Endothelial cell of umbilical vein (primary cell): ENCODE results near the gene LHPP. TPM values are rescaled to one million over a fixed set of nuclear protein-coding genes. Genes with fewer than 3 reads are reported as not detected.

Experiments used
- BruUV-seq: library from RNA; stranded (reverse); fragments of 400-500 nt; replicated peaks from 2 replicates; lab custom pipeline; 2021; lab: Mats Ljungman, UMichigan
- CTCF ChIA-PET: fragments of 300-600, 350-600 bp; sonication (Branson Sonifier 250); formaldehyde crosslinking; loops from one replicate; lab custom pipeline; 2021; ENCODE audit warnings: antibody characterized with exemption, inconsistent platforms; lab: Charles Lee
- POLR2A ChIA-PET: fragments of 300-600, 350-600 bp; sonication (Branson Sonifier 250); formaldehyde crosslinking; loops from one replicate; lab custom pipeline; 2021; ENCODE audit warnings: antibody characterized with exemption, inconsistent platforms; lab: Charles Lee
- DNase-seq: peaks from one replicate; pipeline ENCODE4 v3.0.0-alpha.2; 2011; ENCODE audit warnings: low read depth, low spot score
- FAIRE-seq: peaks from 2 replicates; lab custom pipeline; 2011; peaks lifted over from hg19 to GRCh38; lab: Jason Lieb, UNC
- H2AFZ ChIP-seq: 2 replicates; pipeline ENCODE4 v1.6.0; 2012; ENCODE audit warnings: low read depth, low read length, control low read depth, inconsistent platforms
- H3K27ac ChIP-seq: 2 replicates; pipeline ENCODE4 v1.5.1; 2011; ENCODE audit warnings: low read depth, mild to moderate bottlenecking, control low read depth, low read length, moderate library complexity; ENCODE audit not compliant: insufficient read depth
- H3K27me3 ChIP-seq, 2 experiments: 2 replicates each; pipeline versions ENCODE4 v1.6.0 to v1.6.1; 2011; ENCODE audit warnings: low read length in 2 of 2, mixed read lengths in 1 of 2; ENCODE audit not compliant: control insufficient read depth in 2 of 2, insufficient read depth in 2 of 2
- H3K36me3 ChIP-seq, 2 experiments: 2 replicates in 1 of 2; 3 replicates in 1 of 2; pipeline ENCODE4 v1.5.1; 2011; ENCODE audit warnings: low read length in 2 of 2, mild to moderate bottlenecking in 1 of 2, moderate library complexity in 1 of 2; ENCODE audit not compliant: control insufficient read depth in 2 of 2, insufficient read depth in 2 of 2; ENCODE audit errors: extremely low read depth in 1 of 2
- H3K4me1 ChIP-seq: 3 replicates; pipeline ENCODE4 v1.5.1; 2011; ENCODE audit warnings: mild to moderate bottlenecking, low read length; ENCODE audit not compliant: control insufficient read depth, insufficient read depth; ENCODE audit errors: extremely low read depth
- H3K4me2 ChIP-seq: 2 replicates; pipeline ENCODE4 v1.6.1; 2011; ENCODE audit warnings: low read length, control low read depth, mixed read lengths; ENCODE audit not compliant: insufficient read depth
- H3K4me3 ChIP-seq, 3 experiments: fragments of 200-600 bp in 1 of 3; sonication (generic), shearing (Covaris generic) in 1 of 3; replicated peaks in 1 of 3; 2 replicates each; pipeline ENCODE4 v1.5.1; 2011 to 2016; ENCODE audit warnings: control low read depth in 3 of 3, low read length in 3 of 3, mild to moderate bottlenecking in 2 of 3, inconsistent platforms in 1 of 3, low read depth in 1 of 3, moderate library complexity in 1 of 3; ENCODE audit not compliant: insufficient read depth in 1 of 3
- H3K79me2 ChIP-seq: 2 replicates; pipeline ENCODE4 v1.6.0; 2012; ENCODE audit warnings: low read length, inconsistent platforms; ENCODE audit not compliant: control insufficient read depth, insufficient read depth
- H3K9ac ChIP-seq: replicated peaks from 2 replicates; pipeline ENCODE3; 2011; ENCODE audit warnings: low read length, control low read depth; ENCODE audit not compliant: insufficient read depth; ENCODE audit errors: extremely low read depth
- H3K9me1 ChIP-seq: replicated peaks from 3 replicates; pipeline ENCODE4 v1.6.0; 2011; ENCODE audit warnings: mild to moderate bottlenecking, low read length; ENCODE audit not compliant: control insufficient read depth, insufficient read depth; ENCODE audit errors: extremely low read depth
- H3K9me3 ChIP-seq: replicated peaks from 2 replicates; pipeline ENCODE4 v1.5.1; 2012; ENCODE audit warnings: low read length, inconsistent platforms; ENCODE audit not compliant: control insufficient read depth, insufficient read depth
- H4K20me1 ChIP-seq: replicated peaks from 2 replicates; pipeline ENCODE3; 2011; ENCODE audit warnings: mild to moderate bottlenecking, low read length; ENCODE audit not compliant: control insufficient read depth, insufficient read depth; ENCODE audit errors: extremely low read depth
- EZH2 ChIP-seq: IDR thresholded peaks from 2 replicates; pipeline ENCODE4 v1.6.1; 2012; ENCODE audit warnings: borderline replicate concordance, low read depth, mild to moderate bottlenecking, moderate library complexity, low read length, inconsistent platforms; ENCODE audit not compliant: severe bottlenecking
- FOS ChIP-seq: IDR thresholded peaks from 2 replicates; pipeline ENCODE4 v1.6.1; 2011; ENCODE audit warnings: mild to moderate bottlenecking, low read length, moderate library complexity, borderline replicate concordance; ENCODE audit not compliant: insufficient read depth
- GATA2 ChIP-seq: IDR thresholded peaks from 2 replicates; pipeline ENCODE4 v1.7.0; 2011; ENCODE audit warnings: low read depth, mild to moderate bottlenecking, moderate library complexity, mixed read lengths, low read length; ENCODE audit not compliant: insufficient read length, insufficient read depth
- JUN ChIP-seq: IDR thresholded peaks from 2 replicates; pipeline ENCODE4 v1.6.1; 2011; ENCODE audit warnings: borderline replicate concordance, low read depth; ENCODE audit not compliant: insufficient read length, insufficient read depth
- MYC ChIP-seq: IDR thresholded peaks from one replicate; pipeline ENCODE4 v1.6.1; 2011; ENCODE audit warnings: mild to moderate bottlenecking, low read depth, low read length
- POLR2A ChIP-seq: IDR thresholded peaks from 2 replicates; pipeline ENCODE4 v1.6.1; 2012; ENCODE audit warnings: low read depth, mild to moderate bottlenecking, control low read depth, low read length
- POLR2AphosphoS5 ChIP-seq: IDR thresholded peaks from 2 replicates; pipeline ENCODE4 v1.6.1; 2012; ENCODE audit warnings: low read depth, mild to moderate bottlenecking, control low read depth, low read length, moderate library complexity; ENCODE audit not compliant: insufficient read depth
- dilution Hi-C: fragments of 300-500 bp; cut with MboI; formaldehyde crosslinking; loops from one replicate; pipeline ENCODE4 v1.15.0; 2019; ENCODE audit warnings: low sequenced_read_pairs; ENCODE audit not compliant: extremely low pct_ligation_motif_present
- intact Hi-C: fragments of 100-400 bp; cut with micrococcal nuclease; formaldehyde crosslinking; loops from one replicate; pipeline ENCODE4 v1.10.0; 2022
- polyA plus RNA-seq, 4 experiments: library from polyadenylated mRNA; depleted of rRNA in 3 of 4; stranded (reverse) in 3 of 4; unstranded in 1 of 4; fragments of >200 nt; gene quantifications; 2 replicates each; pipeline versions ENCODE4 v1.2.1 to v1.2.3, GENCODE V29; 2011 to 2012; ENCODE audit warnings: missing spikeins in 1 of 4
- total RNA-seq: library from RNA; stranded (reverse); gene quantifications from 2 replicates; pipeline ENCODE4 v1.2.3, GENCODE V29; 2021
- TF ChIP-seq, protein P1 (sequence below): IDR thresholded peaks from 2 replicates; pipeline ENCODE4 v1.6.1; 2011; ENCODE audit not compliant: insufficient read depth, insufficient read length
- TF ChIP-seq, protein P2 (sequence below), 2 donors: IDR thresholded peaks; 1 replicate in 1 of 2; 2 replicates in 1 of 2; pipeline ENCODE4 v1.5.1; 2011; ENCODE audit warnings: low read length in 2 of 2, mild to moderate bottlenecking in 2 of 2, moderate library complexity in 2 of 2, control low read depth in 1 of 2, inconsistent platforms in 1 of 2, low read depth in 1 of 2; ENCODE audit not compliant: insufficient read depth in 1 of 2; ENCODE audit errors: extremely low read depth in 1 of 2

The LHPP gene
- total and polyA plus RNA-seq, 2 donors (not counting 3 experiments of a cell fraction or from before 2014, with no cell fraction given): 5.8 to 11.2 TPM

DNA sequence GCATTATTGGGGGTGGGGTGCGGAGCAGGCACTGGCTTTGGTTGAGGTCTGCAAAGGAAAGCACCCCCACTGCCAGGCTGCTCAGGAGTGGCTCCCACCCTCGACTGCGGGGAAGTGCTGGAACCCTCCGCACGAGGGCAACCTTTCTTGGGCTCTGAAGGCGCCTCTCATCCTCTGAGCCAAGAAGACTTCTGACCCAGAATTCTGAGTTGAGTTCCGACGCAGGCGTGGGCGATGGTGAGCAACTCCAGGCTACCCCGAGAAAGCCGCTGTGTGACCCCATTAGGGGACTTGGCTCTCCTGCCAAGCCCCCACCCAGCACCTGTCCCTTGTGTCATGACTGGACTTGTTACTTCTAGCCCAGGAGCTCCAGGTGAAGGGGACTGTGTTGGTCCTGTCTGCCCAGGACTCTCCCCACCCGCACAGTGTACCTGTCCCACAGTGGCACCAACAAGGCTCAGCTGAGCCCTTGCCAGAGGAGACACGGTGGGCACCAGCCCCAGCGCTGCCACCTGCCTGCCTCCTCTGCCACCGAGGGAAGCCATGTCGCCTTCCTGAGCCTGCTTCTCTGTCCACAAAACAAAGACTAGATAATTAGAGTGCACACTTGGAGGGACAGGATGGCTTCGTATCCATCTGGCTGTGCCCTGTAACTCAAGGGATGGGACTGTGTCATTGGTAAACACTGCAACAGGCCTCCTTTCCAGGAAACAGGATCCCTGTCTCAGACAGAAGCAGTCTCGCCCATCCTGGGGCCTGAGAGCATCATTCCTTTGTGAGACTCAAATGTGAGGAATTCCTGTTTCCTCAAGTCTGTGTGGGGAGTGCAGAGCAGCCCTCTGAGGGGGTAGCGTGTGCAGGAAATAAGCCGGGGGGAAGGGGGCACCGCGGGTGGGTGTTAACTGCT is 128.8 kb downstream of the LHPP start:
- H4K20me1 ChIP-seq: no peaks in the 10 kb centered on the region
- H3K9me3 ChIP-seq: no peaks in the 10 kb centered on the region
- no peaks in the 10 kb centered on the region for H3K79me2 ChIP-seq
- no peak overlapping the region for H3K4me2 ChIP-seq
- H3K4me1 ChIP-seq: peaks cover 2% of the 10 kb centered on the region
- H3K9me1 ChIP-seq: no peaks in the 10 kb centered on the region
- FAIRE-seq: no peak
- DNase-seq: no peak
- H3K9ac ChIP-seq: no peak overlapping the region
- BruUV-seq: no TSS peak
- CTCF ChIA-PET: no interaction called here
- intact Hi-C loops: no loop called here
- POLR2A ChIA-PET: no interaction called here
- H3K4me3 ChIP-seq: no peak overlapping the region
- no peak overlapping the region for H3K27ac ChIP-seq
- peaks cover 0 to 1% of the 10 kb centered on the region in 2 experiments for H3K27me3 ChIP-seq
- no peaks in the 10 kb centered on the region for H3K36me3 ChIP-seq
- H2AFZ ChIP-seq: no peak overlapping the region
- TF ChIP-seq FOS: no peak
- TF ChIP-seq MYC: no peak
- TF ChIP-seq GATA2: no peak
- TF ChIP-seq POLR2AphosphoS5: no peak
- TF ChIP-seq POLR2A: no peak
- TF ChIP-seq, protein P1, sequence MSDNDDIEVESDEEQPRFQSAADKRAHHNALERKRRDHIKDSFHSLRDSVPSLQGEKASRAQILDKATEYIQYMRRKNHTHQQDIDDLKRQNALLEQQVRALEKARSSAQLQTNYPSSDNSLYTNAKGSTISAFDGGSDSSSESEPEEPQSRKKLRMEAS: no peak
- TF ChIP-seq EZH2: no peak
- TF ChIP-seq, protein P2, sequence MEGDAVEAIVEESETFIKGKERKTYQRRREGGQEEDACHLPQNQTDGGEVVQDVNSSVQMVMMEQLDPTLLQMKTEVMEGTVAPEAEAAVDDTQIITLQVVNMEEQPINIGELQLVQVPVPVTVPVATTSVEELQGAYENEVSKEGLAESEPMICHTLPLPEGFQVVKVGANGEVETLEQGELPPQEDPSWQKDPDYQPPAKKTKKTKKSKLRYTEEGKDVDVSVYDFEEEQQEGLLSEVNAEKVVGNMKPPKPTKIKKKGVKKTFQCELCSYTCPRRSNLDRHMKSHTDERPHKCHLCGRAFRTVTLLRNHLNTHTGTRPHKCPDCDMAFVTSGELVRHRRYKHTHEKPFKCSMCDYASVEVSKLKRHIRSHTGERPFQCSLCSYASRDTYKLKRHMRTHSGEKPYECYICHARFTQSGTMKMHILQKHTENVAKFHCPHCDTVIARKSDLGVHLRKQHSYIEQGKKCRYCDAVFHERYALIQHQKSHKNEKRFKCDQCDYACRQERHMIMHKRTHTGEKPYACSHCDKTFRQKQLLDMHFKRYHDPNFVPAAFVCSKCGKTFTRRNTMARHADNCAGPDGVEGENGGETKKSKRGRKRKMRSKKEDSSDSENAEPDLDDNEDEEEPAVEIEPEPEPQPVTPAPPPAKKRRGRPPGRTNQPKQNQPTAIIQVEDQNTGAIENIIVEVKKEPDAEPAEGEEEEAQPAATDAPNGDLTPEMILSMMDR (IDR thresholded peaks at IDR 0.05; ENCODE audit: extremely low read depth in 1 of 2, insufficient read depth in 1 of 2, low read depth in 1 of 2, low read length in 2 of 2): no peak
- TF ChIP-seq JUN: no peak
- dilution Hi-C loops: no loop called here
